Fibroblast of villous mesenchyme (primary cell): ENCODE measurements around the gene OCSTAMP. TPM values are rescaled to one million over a fixed set of nuclear protein-coding genes. Genes with fewer than 3 reads are reported as not detected.
A peak's percentile ranks its signal among the peaks of the same experiment; 100 is the strongest.

ENCODE experiments used
- DNase-seq: peaks from one replicate; pipeline ENCODE4 v3.0.0-alpha.2; 2010; ENCODE audit warnings: low read depth
- H3K4me3 ChIP-seq: 2 replicates; pipeline ENCODE4 v1.5.1; 2011; ENCODE audit warnings: low read depth, mild to moderate bottlenecking, low read length
- CTCF ChIP-seq: IDR thresholded peaks from 2 replicates; pipeline ENCODE4 v1.5.1; 2012; ENCODE audit warnings: low read depth, mild to moderate bottlenecking, low read length; ENCODE audit not compliant: insufficient read depth
- total RNA-seq: library from RNA; depleted of rRNA; stranded (reverse); fragments of >200 nt; gene quantifications from 2 replicates; pipeline ENCODE4 v1.2.3, GENCODE V29; 2012

The OCSTAMP gene
- total RNA-seq, 1 donor = not detected

GRCh38 chr20:46568570-46569129 lies 18.2 kb upstream of the OCSTAMP start:
- H3K4me3 ChIP-seq = no peak overlapping the region
- TF ChIP-seq CTCF = no peak
- peak; percentile 72 for DNase-seq

- TF ChIP-seq CTCF = no peak
- no peak for DNase-seq
- no peak overlapping the region for H3K4me3 ChIP-seq
These were observed 15.7 kb upstream of the OCSTAMP start for GRCh38 chr20:46566125-46566524.

GRCh38 chr20:46564241-46564957 lies 13.9 kb upstream of the OCSTAMP start:
- no peak overlapping the region for H3K4me3 ChIP-seq
- no peak for TF ChIP-seq CTCF
- DNase-seq = no peak

GRCh38 chr20:46563860-46564221 lies 13.4 kb upstream of the OCSTAMP start:
- DNase-seq = no peak
- TF ChIP-seq CTCF = no peak
- H3K4me3 ChIP-seq = no peak overlapping the region

- no peak for DNase-seq
These were observed 12.9 kb upstream of the OCSTAMP start for GRCh38 chr20:46563170-46563859.

More at GRCh38 chr20:46563170-46563859, 12.9 kb upstream of the OCSTAMP start:
- no peak for TF ChIP-seq CTCF
- H3K4me3 ChIP-seq = no peak overlapping the region
